ENCODE data around the gene RASSF8.

DNA sequence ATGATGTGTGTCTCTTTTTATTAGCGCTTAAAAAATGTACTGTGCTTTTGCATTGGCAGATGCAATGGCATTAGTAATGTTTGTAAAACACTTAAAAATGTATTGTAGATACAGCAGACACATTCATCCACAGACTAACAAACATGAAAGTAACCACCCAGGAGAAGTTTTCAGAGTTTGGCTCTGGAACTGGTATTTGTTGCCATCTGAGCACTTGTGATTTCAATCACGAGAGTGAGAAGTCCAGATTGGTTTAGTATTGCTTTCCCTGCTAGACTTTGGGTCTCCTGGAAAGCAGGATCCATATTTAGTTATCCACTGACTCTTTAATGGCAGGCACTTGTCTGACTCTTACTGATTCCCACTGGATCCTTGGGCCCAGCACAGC is 13.2 kb downstream of the RASSF8 start:
- TF ChIP-seq, protein P1, sequence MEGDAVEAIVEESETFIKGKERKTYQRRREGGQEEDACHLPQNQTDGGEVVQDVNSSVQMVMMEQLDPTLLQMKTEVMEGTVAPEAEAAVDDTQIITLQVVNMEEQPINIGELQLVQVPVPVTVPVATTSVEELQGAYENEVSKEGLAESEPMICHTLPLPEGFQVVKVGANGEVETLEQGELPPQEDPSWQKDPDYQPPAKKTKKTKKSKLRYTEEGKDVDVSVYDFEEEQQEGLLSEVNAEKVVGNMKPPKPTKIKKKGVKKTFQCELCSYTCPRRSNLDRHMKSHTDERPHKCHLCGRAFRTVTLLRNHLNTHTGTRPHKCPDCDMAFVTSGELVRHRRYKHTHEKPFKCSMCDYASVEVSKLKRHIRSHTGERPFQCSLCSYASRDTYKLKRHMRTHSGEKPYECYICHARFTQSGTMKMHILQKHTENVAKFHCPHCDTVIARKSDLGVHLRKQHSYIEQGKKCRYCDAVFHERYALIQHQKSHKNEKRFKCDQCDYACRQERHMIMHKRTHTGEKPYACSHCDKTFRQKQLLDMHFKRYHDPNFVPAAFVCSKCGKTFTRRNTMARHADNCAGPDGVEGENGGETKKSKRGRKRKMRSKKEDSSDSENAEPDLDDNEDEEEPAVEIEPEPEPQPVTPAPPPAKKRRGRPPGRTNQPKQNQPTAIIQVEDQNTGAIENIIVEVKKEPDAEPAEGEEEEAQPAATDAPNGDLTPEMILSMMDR (IDR thresholded peaks at IDR 0.05; ENCODE audit: insufficient read depth, low read length, poor library complexity, severe bottlenecking), result no peak
- no peak for TF ChIP-seq EZH2phosphoT487 (conservative IDR thresholded peaks at IDR 0.05; ENCODE audit: low read length)

Data from SU-DHL-6 (cell line).